ENCODE data around the gene HYI.

DNA sequence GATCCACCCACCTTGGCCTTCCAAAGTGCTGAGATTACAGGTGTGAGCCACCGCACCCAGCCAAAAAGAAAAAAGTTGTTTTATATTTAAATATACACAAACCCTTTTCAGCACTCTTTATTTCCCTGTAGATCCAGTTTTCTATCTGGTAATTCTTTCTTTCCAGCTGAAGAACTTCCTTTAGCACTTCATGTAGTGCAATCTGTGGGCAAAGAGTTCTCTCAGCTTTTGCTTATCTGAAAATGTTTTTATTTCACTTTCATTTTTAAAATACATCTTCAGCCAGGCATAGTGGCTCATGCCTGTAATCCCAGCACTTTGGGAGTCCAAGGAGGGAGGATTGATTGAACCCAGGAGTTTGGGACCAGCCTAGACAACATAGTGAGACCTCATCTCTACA, 28.5 kb upstream of the HYI start:
- TF ChIP-seq, protein P1, sequence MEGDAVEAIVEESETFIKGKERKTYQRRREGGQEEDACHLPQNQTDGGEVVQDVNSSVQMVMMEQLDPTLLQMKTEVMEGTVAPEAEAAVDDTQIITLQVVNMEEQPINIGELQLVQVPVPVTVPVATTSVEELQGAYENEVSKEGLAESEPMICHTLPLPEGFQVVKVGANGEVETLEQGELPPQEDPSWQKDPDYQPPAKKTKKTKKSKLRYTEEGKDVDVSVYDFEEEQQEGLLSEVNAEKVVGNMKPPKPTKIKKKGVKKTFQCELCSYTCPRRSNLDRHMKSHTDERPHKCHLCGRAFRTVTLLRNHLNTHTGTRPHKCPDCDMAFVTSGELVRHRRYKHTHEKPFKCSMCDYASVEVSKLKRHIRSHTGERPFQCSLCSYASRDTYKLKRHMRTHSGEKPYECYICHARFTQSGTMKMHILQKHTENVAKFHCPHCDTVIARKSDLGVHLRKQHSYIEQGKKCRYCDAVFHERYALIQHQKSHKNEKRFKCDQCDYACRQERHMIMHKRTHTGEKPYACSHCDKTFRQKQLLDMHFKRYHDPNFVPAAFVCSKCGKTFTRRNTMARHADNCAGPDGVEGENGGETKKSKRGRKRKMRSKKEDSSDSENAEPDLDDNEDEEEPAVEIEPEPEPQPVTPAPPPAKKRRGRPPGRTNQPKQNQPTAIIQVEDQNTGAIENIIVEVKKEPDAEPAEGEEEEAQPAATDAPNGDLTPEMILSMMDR (IDR thresholded peaks at IDR 0.05): no peak
- no peak for TF ChIP-seq POLR2A (IDR thresholded peaks at IDR 0.05)

All from heart left ventricle (tissue), 13 donors.